CD4-positive, alpha-beta memory T cell (primary cell): ENCODE results near the gene TBX3. TPM values are rescaled to one million over a fixed set of nuclear protein-coding genes. Genes with fewer than 3 reads are reported as not detected.
"Not testable (repeated sequence)": the region's sequence is repeated elsewhere in the genome, so short reads cannot be mapped to it uniquely, and the experiment has no call there.

Experiments used
- CTCF ChIA-PET: fragments of 350-600 bp; sonication (Branson Sonifier 250); formaldehyde crosslinking; loops from one replicate; lab custom pipeline; 2021; ENCODE audit warnings: inconsistent platforms; ENCODE audit not compliant: partially characterized antibody; lab: Charles Lee
- POLR2A ChIA-PET: fragments of 350-600 bp; sonication (Branson Sonifier 250); formaldehyde crosslinking; loops from one replicate; lab custom pipeline; 2021; ENCODE audit not compliant: partially characterized antibody; lab: Charles Lee
- DNase-seq, 5 donors: peaks; one replicate each; pipeline versions ENCODE4 v3.0.0 to v3.0.0-alpha.2; 2020 to 2022; ENCODE audit warnings: mixed read lengths in 1 of 5
- H3K27ac ChIP-seq: one replicate; pipeline ENCODE4 v1.7.0; 2013; ENCODE audit warnings: low read depth, low read length
- H3K27me3 ChIP-seq: 2 replicates; pipeline ENCODE4 v1.7.0; 2013; ENCODE audit warnings: mild to moderate bottlenecking, low read length, moderate library complexity; ENCODE audit not compliant: insufficient read depth
- H3K36me3 ChIP-seq: 2 replicates; pipeline ENCODE4 v1.7.0; 2013; ENCODE audit warnings: mild to moderate bottlenecking, low read length, moderate library complexity; ENCODE audit not compliant: insufficient read depth
- H3K4me1 ChIP-seq: 2 replicates; pipeline ENCODE4 v1.7.0; 2013; ENCODE audit warnings: mild to moderate bottlenecking, low read length, moderate library complexity; ENCODE audit not compliant: insufficient read depth
- H3K4me3 ChIP-seq, 2 donors: one replicate each; pipeline ENCODE4 v1.7.0; 2013; ENCODE audit warnings: low read length in 2 of 2, mild to moderate bottlenecking in 1 of 2
- H3K9me3 ChIP-seq, 2 donors: one replicate each; pipeline ENCODE4 v1.7.0; 2013; ENCODE audit warnings: low read length in 2 of 2, control low read depth in 1 of 2; ENCODE audit not compliant: control insufficient read depth in 1 of 2
- H3K27ac Mint-ChIP-seq, 7 donors: one replicate each; pipeline ENCODE4 v1.8.0; 2020 to 2021; ENCODE audit warnings: mixed read lengths in 7 of 7, mild to moderate bottlenecking in 6 of 7, inconsistent platforms in 3 of 7, moderate library complexity in 3 of 7
- H3K27me3 Mint-ChIP-seq, 2 donors: one replicate each; pipeline ENCODE4 v1.8.0; 2020 to 2021; ENCODE audit warnings: mixed read lengths in 2 of 2
- H3K36me3 Mint-ChIP-seq, 2 donors: one replicate each; pipeline ENCODE4 v1.8.0; 2020 to 2021; ENCODE audit warnings: mixed read lengths in 2 of 2, inconsistent platforms in 1 of 2, mild to moderate bottlenecking in 1 of 2
- H3K4me1 Mint-ChIP-seq, 4 donors: one replicate each; pipeline ENCODE4 v1.8.0; 2020 to 2021; ENCODE audit warnings: mixed read lengths in 4 of 4, mild to moderate bottlenecking in 1 of 4
- H3K4me3 Mint-ChIP-seq, 8 donors: one replicate each; pipeline ENCODE4 v1.8.0; 2020 to 2021; ENCODE audit warnings: mixed read lengths in 8 of 8, mild to moderate bottlenecking in 7 of 8, moderate library complexity in 6 of 8, inconsistent platforms in 3 of 8
- H3K9me3 Mint-ChIP-seq, 8 donors: one replicate each; pipeline ENCODE4 v1.8.0; 2020 to 2021; ENCODE audit warnings: mixed read lengths in 8 of 8, mild to moderate bottlenecking in 5 of 8, inconsistent platforms in 3 of 8, moderate library complexity in 1 of 8
- intact Hi-C: fragments of 100-400 bp; cut with micrococcal nuclease; formaldehyde crosslinking; loops from one replicate; pipeline ENCODE4 v1.15.1; 2023
- polyA plus RNA-seq, 2 donors: library from polyadenylated mRNA; unstranded; fragments of 300-500 nt; fragmentation: Illumina TruSeq; gene quantifications; one replicate each; pipeline ENCODE4 v1.2.3, GENCODE V29; 2021
- total RNA-seq, 2 experiments: library from RNA; stranded (reverse); gene quantifications; one replicate each; pipeline ENCODE4 v1.2.3, GENCODE V29; 2021

Gene TBX3
- total RNA-seq (not detected), polyA plus RNA-seq (not detected)

- Histone ChIP-seq H3K27me3 (peaks cover 62% of the 10 kb centered on the region), H3K27ac (no peak within 1 kb of the TSS), H3K36me3 (no peaks in the 10 kb centered on the region), H3K4me3 (peak within 1 kb of the TSS; percentile 17 to 22), H3K9me3 (no peaks in the 10 kb centered on the region), H3K4me1 (peaks cover 8% of the 10 kb centered on the region)
- Mint-ChIP-seq H3K4me1 (peaks cover 17 to 47% (median 30%) of the 10 kb centered on the region in 4 donors), H3K27me3 (peaks cover 65 to 79% of the 10 kb centered on the region in 2 donors), H3K36me3 (no peaks in the 10 kb centered on the region), H3K27ac (peak within 1 kb of the TSS in 4 of 7 donors; percentile 19 to 50 (median 23)), H3K4me3 (peak within 1 kb of the TSS; percentile 78 to 91 (median 84)), H3K9me3 (peaks cover 0 to 30% (median 15%) of the 10 kb centered on the region in 8 donors)
- intact Hi-C loops = no loop called here
- POLR2A ChIA-PET = no interaction called here
- CTCF ChIA-PET = no interaction called here
- peak; percentile 12 to 44 (median 37) for DNase-seq
Observed at GRCh38 chr12:114684098-114684869, at the start of gene TBX3. Gene TBX3 (minus strand): TSS chr12:114684175. CDS start chr12:114683200, 975 bp downstream.

GRCh38 chr12:114732426-114733030 lies 48.6 kb upstream of the TBX3 start:
- no peak overlapping the region for H3K4me3 ChIP-seq
- H3K9me3 ChIP-seq = no peaks in the 10 kb centered on the region
- CTCF ChIA-PET = no interaction called here
- POLR2A ChIA-PET = no interaction called here
- Mint-ChIP-seq H3K4me3 (no peak overlapping the region), H3K9me3 (peaks cover 0 to 5% (median 0%) of the 10 kb centered on the region in 8 donors), H3K27ac (no peak overlapping the region), H3K27me3 (peaks cover 11 to 17% of the 10 kb centered on the region in 2 donors), H3K36me3 (no peaks in the 10 kb centered on the region), H3K4me1 (peaks cover 0 to 4% (median 0%) of the 10 kb centered on the region in 4 donors)
- intact Hi-C loops = no loop called here
- DNase-seq = no peak
- H3K36me3 ChIP-seq = no peaks in the 10 kb centered on the region
- no peaks in the 10 kb centered on the region for H3K27me3 ChIP-seq
- no peaks in the 10 kb centered on the region for H3K4me1 ChIP-seq
- H3K27ac ChIP-seq = no peak overlapping the region

- Histone ChIP-seq H3K27me3 (no peaks in the 10 kb centered on the region), H3K9me3 (no peaks in the 10 kb centered on the region), H3K27ac (no peak overlapping the region), H3K4me1 (no peaks in the 10 kb centered on the region), H3K4me3 (no peak overlapping the region), H3K36me3 (no peaks in the 10 kb centered on the region)
- H3K4me1 Mint-ChIP-seq = no peaks in the 10 kb centered on the region
- no peak overlapping the region for H3K4me3 Mint-ChIP-seq
- intact Hi-C loops = no loop called here
- H3K36me3 Mint-ChIP-seq = no peaks in the 10 kb centered on the region
- CTCF ChIA-PET = no interaction called here
- DNase-seq = no peak
- POLR2A ChIA-PET = no interaction called here
- H3K27me3 Mint-ChIP-seq = peaks cover 1 to 6% of the 10 kb centered on the region in 2 donors
- H3K9me3 Mint-ChIP-seq = peaks cover 0 to 2% (median 0%) of the 10 kb centered on the region in 8 donors
- no peak overlapping the region for H3K27ac Mint-ChIP-seq
Observed at GRCh38 chr12:114729731-114730130, 45.8 kb upstream of the TBX3 start.

GRCh38 chr12:114726092-114726710 lies 42.2 kb upstream of the TBX3 start:
- no peaks in the 10 kb centered on the region for H3K4me1 ChIP-seq
- no peaks in the 10 kb centered on the region for H3K27me3 ChIP-seq
- no peak overlapping the region for H3K27ac Mint-ChIP-seq
- peaks cover 0 to 2% of the 10 kb centered on the region in 2 donors for H3K27me3 Mint-ChIP-seq
- no peaks in the 10 kb centered on the region for H3K9me3 ChIP-seq
- intact Hi-C loops = no loop called here
- H3K9me3 Mint-ChIP-seq = peaks cover 0 to 2% (median 0%) of the 10 kb centered on the region in 8 donors
- H3K4me3 Mint-ChIP-seq = no peak overlapping the region
- H3K4me1 Mint-ChIP-seq = no peaks in the 10 kb centered on the region
- H3K36me3 ChIP-seq = no peaks in the 10 kb centered on the region
- ChIA-PET CTCF (interaction anchor here (0.6 kb wide), 1 partner anchor 810 kb away, joined by 3 read pairs; no protein-coding TSS in a partner anchor), POLR2A (no interaction called here)
- DNase-seq = no peak
- no peak overlapping the region for H3K4me3 ChIP-seq
- H3K27ac ChIP-seq = no peak overlapping the region
- H3K36me3 Mint-ChIP-seq = no peaks in the 10 kb centered on the region

- CTCF ChIA-PET, H3K36me3 Mint-ChIP-seq, POLR2A ChIA-PET, H3K4me1 Mint-ChIP-seq, H3K27me3 Mint-ChIP-seq, H3K9me3 ChIP-seq, DNase-seq, H3K27me3 ChIP-seq, H3K4me3 Mint-ChIP-seq, H3K27ac Mint-ChIP-seq, H3K4me3 ChIP-seq, H3K4me1 ChIP-seq, intact Hi-C loops, H3K36me3 ChIP-seq, H3K9me3 Mint-ChIP-seq, H3K27ac ChIP-seq: not testable (repeated sequence)
Observed at GRCh38 chr12:114722176-114722575, 38.2 kb upstream of the TBX3 start.

GRCh38 chr12:114721266-114721665 lies 37.3 kb upstream of the TBX3 start:
- intact Hi-C loops = no loop called here
- H3K4me1 Mint-ChIP-seq = no peaks in the 10 kb centered on the region

More at GRCh38 chr12:114721266-114721665, 37.3 kb upstream of the TBX3 start:
- Histone ChIP-seq H3K27ac (no peak overlapping the region), H3K4me3 (no peak overlapping the region), H3K9me3 (no peaks in the 10 kb centered on the region), H3K27me3 (no peaks in the 10 kb centered on the region), H3K4me1 (no peaks in the 10 kb centered on the region), H3K36me3 (no peaks in the 10 kb centered on the region)
- H3K9me3 Mint-ChIP-seq = peaks cover 0 to 10% (median 2%) of the 10 kb centered on the region in 8 donors
- no peak overlapping the region for H3K27ac Mint-ChIP-seq
- H3K27me3 Mint-ChIP-seq = peaks cover 0 to 2% of the 10 kb centered on the region in 2 donors
- CTCF ChIA-PET = no interaction called here
- no peaks in the 10 kb centered on the region for H3K36me3 Mint-ChIP-seq
- POLR2A ChIA-PET = no interaction called here
- DNase-seq = no peak
- H3K4me3 Mint-ChIP-seq = no peak overlapping the region
